Activated CD4-positive, alpha-beta T cell treated with anti-CD3 and anti-CD28 coated beads for 36 hours (primary cell): ENCODE measurements around the gene COL4A2. TPM values are rescaled to one million over a fixed set of nuclear protein-coding genes. Genes with fewer than 3 reads are reported as not detected.

Experiments
- ATAC-seq: fragments of 200-7000 bp; cut with Tn5 transposase; one replicate; pipeline ENCODE4 v1.10.0; 2021; ENCODE audit warnings: mild to moderate bottlenecking, moderate library complexity
- CTCF ChIA-PET: fragments of 350-600 bp; sonication (Branson Sonifier 250); formaldehyde crosslinking; loops from one replicate; lab custom pipeline; 2021; ENCODE audit warnings: antibody characterized with exemption; lab: Charles Lee
- POLR2A ChIA-PET: fragments of 350-600 bp; sonication (Branson Sonifier 250); formaldehyde crosslinking; loops from one replicate; lab custom pipeline; 2021; ENCODE audit warnings: antibody characterized with exemption, inconsistent platforms; lab: Charles Lee
- DNase-seq: peaks from one replicate; pipeline ENCODE4 v3.0.0-alpha.2; 2020
- H3K27ac Mint-ChIP-seq: one replicate; pipeline ENCODE4 v1.8.0; 2021; ENCODE audit warnings: mixed read lengths
- H3K27me3 Mint-ChIP-seq: one replicate; pipeline ENCODE4 v1.8.0; 2021; ENCODE audit warnings: mixed read lengths
- H3K36me3 Mint-ChIP-seq: one replicate; pipeline ENCODE4 v1.8.0; 2021; ENCODE audit warnings: low read depth, mixed read lengths
- H3K4me1 Mint-ChIP-seq: one replicate; pipeline ENCODE4 v1.8.0; 2021; ENCODE audit warnings: mixed read lengths
- H3K4me3 Mint-ChIP-seq: one replicate; pipeline ENCODE4 v1.8.0; 2021; ENCODE audit warnings: mild to moderate bottlenecking, moderate library complexity, mixed read lengths
- H3K9me3 Mint-ChIP-seq: one replicate; pipeline ENCODE4 v1.8.0; 2021; ENCODE audit warnings: low read depth, mixed read lengths
- intact Hi-C, 2 experiments: fragments of 100-400 bp; cut with DNase I in 1 of 2; cut with micrococcal nuclease in 1 of 2; formaldehyde crosslinking; loops; one replicate each; pipeline versions ENCODE4 v1.14.2 to v1.15.1; 2022 to 2024; cut with DNase I, micrococcal nuclease
- total RNA-seq, 2 experiments: library from RNA; stranded (reverse); gene quantifications; one replicate each; pipeline ENCODE4 v1.2.3, GENCODE V29; 2021

COL4A2 gene
- total RNA-seq, 2 experiments from 2014 or later = not detected

GRCh38 chr13:110369400-110369799 is 62.3 kb downstream of the COL4A2 start:
- CTCF ChIA-PET = no interaction called here

GRCh38 chr13:110371550-110372465 is 64.7 kb downstream of the COL4A2 start:
- H3K4me1 Mint-ChIP-seq = no peaks in the 10 kb centered on the region
- ChIA-PET POLR2A (no interaction called here), CTCF (interaction anchor here (1.4 kb wide), 1 partner anchor 39 kb away, joined by 4 read pairs; no protein-coding TSS in a partner anchor)
- ATAC-seq (no peak), DNase-seq (no peak)
- no peaks in the 10 kb centered on the region for H3K9me3 Mint-ChIP-seq
- intact Hi-C loops = no loop called here
- H3K36me3 Mint-ChIP-seq = no peaks in the 10 kb centered on the region
- H3K27me3 Mint-ChIP-seq = peaks cover 39% of the 10 kb centered on the region
- no peak overlapping the region for H3K27ac Mint-ChIP-seq
- H3K4me3 Mint-ChIP-seq = no peak overlapping the region

More at GRCh38 chr13:110369400-110369799, 62.3 kb downstream of the COL4A2 start:
- intact Hi-C loops = no loop called here
- H3K4me3 Mint-ChIP-seq = no peak overlapping the region
- no peaks in the 10 kb centered on the region for H3K4me1 Mint-ChIP-seq
- no peaks in the 10 kb centered on the region for H3K36me3 Mint-ChIP-seq
- no peaks in the 10 kb centered on the region for H3K9me3 Mint-ChIP-seq
- no peak overlapping the region for H3K27ac Mint-ChIP-seq
- POLR2A ChIA-PET = no interaction called here
- DNase-seq (no peak), ATAC-seq (no peak)
- peaks cover 31% of the 10 kb centered on the region for H3K27me3 Mint-ChIP-seq

GRCh38 chr13:110372676-110373075 is 65.6 kb downstream of the COL4A2 start:
- Mint-ChIP-seq H3K27me3 (peaks cover 39% of the 10 kb centered on the region), H3K9me3 (no peaks in the 10 kb centered on the region), H3K4me3 (no peak overlapping the region), H3K4me1 (no peaks in the 10 kb centered on the region), H3K27ac (no peak overlapping the region), H3K36me3 (no peaks in the 10 kb centered on the region)
- DNase-seq = no peak
- ATAC-seq = no peak
- ChIA-PET CTCF (interaction anchor here (1.4 kb wide), 1 partner anchor 38 kb away, joined by 4 read pairs; no protein-coding TSS in a partner anchor), POLR2A (no interaction called here)
- intact Hi-C loops = no loop called here

GRCh38 chr13:110373617-110374016 is 66.5 kb downstream of the COL4A2 start:
- POLR2A ChIA-PET = no interaction called here
- CTCF ChIA-PET = no interaction called here
- intact Hi-C loops = no loop called here
- H3K27ac Mint-ChIP-seq = no peak overlapping the region
- no peaks in the 10 kb centered on the region for H3K36me3 Mint-ChIP-seq
- H3K27me3 Mint-ChIP-seq = peaks cover 37% of the 10 kb centered on the region
- H3K4me1 Mint-ChIP-seq = no peaks in the 10 kb centered on the region
- no peak overlapping the region for H3K4me3 Mint-ChIP-seq
- H3K9me3 Mint-ChIP-seq = no peaks in the 10 kb centered on the region
- no peak for ATAC-seq
- DNase-seq = no peak

GRCh38 chr13:110374431-110375370 is 67.6 kb downstream of the COL4A2 start:
- CTCF ChIA-PET = interaction anchor here (0.8 kb wide), 1 partner anchor 20 kb away, joined by 3 read pairs; no protein-coding TSS in a partner anchor
- intact Hi-C loops = no loop called here

GRCh38 chr13:110376120-110376519 is 69.0 kb downstream of the COL4A2 start:
- Mint-ChIP-seq H3K27ac (no peak overlapping the region), H3K27me3 (peaks cover 41% of the 10 kb centered on the region), H3K4me1 (no peaks in the 10 kb centered on the region), H3K4me3 (no peak overlapping the region), H3K9me3 (peaks cover 7% of the 10 kb centered on the region), H3K36me3 (no peaks in the 10 kb centered on the region)
- intact Hi-C loops = no loop called here
- DNase-seq = no peak
- ChIA-PET CTCF (no interaction called here), POLR2A (no interaction called here)
- no peak for ATAC-seq

More at GRCh38 chr13:110374431-110375370, 67.6 kb downstream of the COL4A2 start:
- POLR2A ChIA-PET = no interaction called here
- no peak for ATAC-seq
- Mint-ChIP-seq H3K9me3 (no peaks in the 10 kb centered on the region), H3K36me3 (no peaks in the 10 kb centered on the region), H3K4me3 (no peak overlapping the region), H3K4me1 (no peaks in the 10 kb centered on the region), H3K27me3 (peaks cover 40% of the 10 kb centered on the region), H3K27ac (no peak overlapping the region)
- DNase-seq = no peak

GRCh38 chr13:110377178-110377825 is 70.2 kb downstream of the COL4A2 start:
- Mint-ChIP-seq H3K9me3 (peaks cover 8% of the 10 kb centered on the region), H3K27ac (no peak overlapping the region), H3K36me3 (no peaks in the 10 kb centered on the region), H3K4me1 (peaks cover 6% of the 10 kb centered on the region), H3K4me3 (no peak overlapping the region), H3K27me3 (peaks cover 34% of the 10 kb centered on the region)
- no peak for DNase-seq
- ChIA-PET CTCF (no interaction called here), POLR2A (no interaction called here)
- intact Hi-C loops = no loop called here
- no peak for ATAC-seq

- H3K27ac Mint-ChIP-seq = no peak overlapping the region
- ATAC-seq (no peak), DNase-seq (no peak)
- peaks cover 31% of the 10 kb centered on the region for H3K27me3 Mint-ChIP-seq
- peaks cover 8% of the 10 kb centered on the region for H3K9me3 Mint-ChIP-seq
- H3K4me3 Mint-ChIP-seq = no peak overlapping the region
- CTCF ChIA-PET = no interaction called here
- H3K36me3 Mint-ChIP-seq = no peaks in the 10 kb centered on the region
- intact Hi-C loops = no loop called here
- H3K4me1 Mint-ChIP-seq = peaks cover 6% of the 10 kb centered on the region
- POLR2A ChIA-PET = no interaction called here
These were observed 70.7 kb downstream of the COL4A2 start for GRCh38 chr13:110377826-110378201.

GRCh38 chr13:110379358-110379757 is 72.3 kb downstream of the COL4A2 start:
- intact Hi-C loops = no loop called here
- H3K9me3 Mint-ChIP-seq = peaks cover 8% of the 10 kb centered on the region
- POLR2A ChIA-PET = no interaction called here
- no peak overlapping the region for H3K27ac Mint-ChIP-seq
- ATAC-seq = no peak
- peaks cover 23% of the 10 kb centered on the region for H3K27me3 Mint-ChIP-seq
- H3K4me1 Mint-ChIP-seq = peaks cover 6% of the 10 kb centered on the region
- no peak for DNase-seq
- no peaks in the 10 kb centered on the region for H3K36me3 Mint-ChIP-seq
- no peak overlapping the region for H3K4me3 Mint-ChIP-seq
- CTCF ChIA-PET = no interaction called here

- no peak overlapping the region for H3K27ac Mint-ChIP-seq
- peaks cover 20% of the 10 kb centered on the region for H3K27me3 Mint-ChIP-seq
- no peak for DNase-seq
- intact Hi-C loops = loop anchor here in 1 of 2 experiments (10.0 kb wide), 1 partner anchor 245 kb away; no protein-coding TSS in a partner anchor
- no peak for ATAC-seq
- H3K36me3 Mint-ChIP-seq = no peaks in the 10 kb centered on the region
- ChIA-PET POLR2A (no interaction called here), CTCF (interaction anchor here (0.7 kb wide), 1 partner anchor 30 kb away, joined by 3 read pairs; no protein-coding TSS in a partner anchor)
- no peak overlapping the region for H3K4me3 Mint-ChIP-seq
- peaks cover 6% of the 10 kb centered on the region for H3K4me1 Mint-ChIP-seq
- H3K9me3 Mint-ChIP-seq = peaks cover 10% of the 10 kb centered on the region
These were observed 72.8 kb downstream of the COL4A2 start for GRCh38 chr13:110379905-110380341.
